Esophagus muscularis mucosa (tissue), 4 donors: Measurements from ENCODE around the gene TTC7B.

Source experiments
- EP300 ChIP-seq: sonication (generic); formaldehyde crosslinking; IDR thresholded peaks from one replicate; pipeline ENCODE4 v1.6.1; 2017; ENCODE audit warnings: antibody characterized with exemption
- POLR2A ChIP-seq: fragments of 450-650 bp; IDR thresholded peaks from one replicate; pipeline ENCODE4 v1.6.1; 2017; ENCODE audit warnings: antibody characterized with exemption, moderate library complexity, mild to moderate bottlenecking, low read depth
- POLR2AphosphoS5 ChIP-seq, 2 donors: sonication (generic); formaldehyde crosslinking; IDR thresholded peaks; one replicate each; pipeline ENCODE4 v1.6.1; 2017; ENCODE audit warnings: antibody characterized with exemption in 2 of 2
- TF ChIP-seq, protein P1 (sequence below), 3 experiments: fragments of 200-600 bp in 2 of 3; fragments of 450-650 bp in 1 of 3; sonication (generic) in 2 of 3; IDR thresholded peaks; one replicate each; pipeline ENCODE4 v1.5.1; 2017 to 2019; ENCODE audit warnings: antibody characterized with exemption in 3 of 3, mild to moderate bottlenecking in 2 of 3, moderate library complexity in 1 of 3

DNA sequence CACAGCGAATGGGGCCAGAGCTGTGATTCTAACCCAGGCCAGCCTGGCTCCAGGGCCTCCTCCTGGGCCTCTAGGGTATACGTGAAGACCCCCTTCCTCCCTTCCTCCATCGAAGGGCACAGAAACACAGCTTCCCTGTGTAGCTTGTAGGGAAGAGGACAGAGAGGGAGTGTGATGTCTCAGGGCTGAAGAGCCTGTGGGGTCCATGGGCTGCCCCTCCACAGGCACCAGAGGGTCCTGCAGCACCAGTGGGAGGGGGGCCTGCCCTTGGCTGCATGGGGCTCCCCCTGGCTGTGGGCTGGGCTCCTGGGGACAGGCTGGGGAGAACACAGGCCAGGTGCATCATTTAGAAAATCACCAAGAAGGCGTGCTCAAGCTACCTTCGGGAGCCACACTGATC is 240.9 kb downstream of the TTC7B start:
- TF ChIP-seq, protein P1, sequence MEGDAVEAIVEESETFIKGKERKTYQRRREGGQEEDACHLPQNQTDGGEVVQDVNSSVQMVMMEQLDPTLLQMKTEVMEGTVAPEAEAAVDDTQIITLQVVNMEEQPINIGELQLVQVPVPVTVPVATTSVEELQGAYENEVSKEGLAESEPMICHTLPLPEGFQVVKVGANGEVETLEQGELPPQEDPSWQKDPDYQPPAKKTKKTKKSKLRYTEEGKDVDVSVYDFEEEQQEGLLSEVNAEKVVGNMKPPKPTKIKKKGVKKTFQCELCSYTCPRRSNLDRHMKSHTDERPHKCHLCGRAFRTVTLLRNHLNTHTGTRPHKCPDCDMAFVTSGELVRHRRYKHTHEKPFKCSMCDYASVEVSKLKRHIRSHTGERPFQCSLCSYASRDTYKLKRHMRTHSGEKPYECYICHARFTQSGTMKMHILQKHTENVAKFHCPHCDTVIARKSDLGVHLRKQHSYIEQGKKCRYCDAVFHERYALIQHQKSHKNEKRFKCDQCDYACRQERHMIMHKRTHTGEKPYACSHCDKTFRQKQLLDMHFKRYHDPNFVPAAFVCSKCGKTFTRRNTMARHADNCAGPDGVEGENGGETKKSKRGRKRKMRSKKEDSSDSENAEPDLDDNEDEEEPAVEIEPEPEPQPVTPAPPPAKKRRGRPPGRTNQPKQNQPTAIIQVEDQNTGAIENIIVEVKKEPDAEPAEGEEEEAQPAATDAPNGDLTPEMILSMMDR (IDR thresholded peaks at IDR 0.05), result no peak
- no peak for TF ChIP-seq POLR2A
- no peak for TF ChIP-seq EP300
- TF ChIP-seq POLR2AphosphoS5 (IDR thresholded peaks at IDR 0.05), result no peak
